Adipose tissue (tissue), 3 donors: ENCODE measurements around the gene ELL2. TPM values are rescaled to one million over a fixed set of nuclear protein-coding genes. Genes with fewer than 3 reads are reported as not detected.

Source experiments
- H3K27ac ChIP-seq: one replicate; pipeline ENCODE4 v1.5.1; 2013; ENCODE audit warnings: low read depth, low read length
- WGBS, 3 donors: extraction: QIAGEN DNeasy Blood & Tissue Kit; methylation state at CpG; one replicate each; pipeline ENCODE4 v1.1.7; 2013; 5-methylcytosine and 5-hydroxymethylcytosine counted together
- polyA plus RNA-seq, 3 donors: library from polyadenylated mRNA; stranded (reverse); fragments of 200-250 nt; gene quantifications; one replicate each; pipeline ENCODE4 v1.2.3, GENCODE V29; 2013
- donor health status: healthy with polysubstance abuse.
- donor health status: Bipolar disorder and iron deficiency.
- donor health status: healthy.

The ELL2 gene
- polyA plus RNA-seq, 3 donors: 33.7 to 66.6 (median 42.6) TPM

DNA sequence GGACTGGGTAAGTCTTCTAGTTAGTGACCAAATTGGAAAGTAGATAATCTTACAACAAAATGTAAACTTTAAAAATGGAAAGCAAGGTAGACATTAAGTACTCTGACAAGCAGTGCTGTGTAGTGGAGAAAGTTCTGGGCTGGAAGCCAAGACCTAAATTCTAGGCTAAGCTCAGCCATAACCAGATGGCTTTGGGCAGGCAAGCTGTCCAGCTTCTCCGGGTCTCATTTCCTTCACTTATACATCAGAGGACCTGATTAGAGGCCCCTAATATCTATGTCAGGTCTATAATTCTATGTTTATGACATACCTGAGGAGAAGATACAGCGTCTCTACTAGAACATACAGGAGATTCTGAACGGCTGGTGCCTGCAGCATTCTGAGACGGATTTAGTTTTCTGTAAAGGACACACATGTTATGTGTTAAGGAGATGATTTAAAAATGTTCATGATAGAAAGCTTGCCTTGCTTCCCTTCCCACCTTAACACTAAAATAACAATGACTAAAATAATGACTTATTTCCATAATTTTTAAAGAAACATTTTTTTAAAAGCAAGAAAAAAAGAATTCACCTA, 61.2 kb downstream of the ELL2 start:
- WGBS, 3 donors: 62 to 71% (median 70%) methylated on average over 4 of the region's 4 CpGs
- no peak overlapping the region for H3K27ac ChIP-seq

DNA sequence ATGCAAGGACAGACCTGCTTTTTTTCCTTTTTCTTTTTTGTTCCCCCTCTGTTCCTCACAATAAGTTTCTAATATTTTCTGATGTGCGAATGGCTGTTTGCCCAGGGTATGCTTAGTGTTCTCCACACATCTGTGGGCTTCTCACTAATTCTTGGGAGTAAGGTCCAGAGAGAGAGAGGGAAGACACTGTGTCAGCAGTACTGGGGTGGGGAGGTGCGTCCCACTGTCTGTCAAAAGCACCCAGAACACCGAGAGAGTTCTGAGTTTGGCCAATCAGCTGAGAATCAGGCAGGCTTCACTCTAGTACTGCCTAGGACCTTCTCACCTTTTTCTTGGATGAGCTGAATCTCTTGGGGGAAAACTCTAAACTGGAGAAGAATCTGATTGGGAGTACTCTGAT, 61.8 kb downstream of the ELL2 start:
- no peak overlapping the region for H3K27ac ChIP-seq
- 42 to 85% (median 74%) methylated on average over 3 of the region's 3 CpGs for WGBS, 3 donors

- WGBS, 3 donors: 31 to 65% (median 63%) methylated on average over 1 of the region's 1 CpG
- no peak overlapping the region for H3K27ac ChIP-seq
Observed at GRCh38 chr5:95899006-95899405, 62.6 kb downstream of the ELL2 start.

GRCh38 chr5:95895771-95896170, 65.9 kb downstream of the ELL2 start:
- 73 to 85% (median 83%) methylated on average over 5 of the region's 5 CpGs for WGBS, 3 donors
- H3K27ac ChIP-seq: no peak overlapping the region

DNA sequence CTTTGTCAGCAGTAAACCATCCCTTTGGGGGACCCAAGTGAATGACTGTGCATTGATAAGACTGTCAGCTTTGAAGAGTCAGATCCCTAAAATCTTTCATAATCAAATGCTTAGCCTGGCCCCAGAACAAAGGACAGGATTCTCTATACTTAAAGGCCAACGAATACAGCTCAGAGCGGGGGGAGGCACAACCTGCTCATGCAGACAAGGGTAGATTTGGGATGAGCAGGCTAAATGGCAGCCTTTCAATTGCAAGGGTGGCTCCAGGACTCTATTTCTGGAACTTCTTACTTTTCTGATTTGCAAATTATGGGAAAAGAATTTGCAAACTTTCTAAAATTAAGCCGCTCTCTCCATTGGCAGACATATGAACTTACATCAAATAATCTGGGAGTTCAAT, 66.4 kb downstream of the ELL2 start:
- 76 to 89% (median 79%) methylated on average over 3 of the region's 3 CpGs for WGBS, 3 donors
- no peak overlapping the region for H3K27ac ChIP-seq

- no peak overlapping the region for H3K27ac ChIP-seq
- 89 to 95% (median 94%) methylated on average over 5 of the region's 5 CpGs for WGBS, 3 donors
Observed at GRCh38 chr5:95892784-95893354, 68.8 kb downstream of the ELL2 start.

GRCh38 chr5:95891499-95891898, 70.2 kb downstream of the ELL2 start:
- H3K27ac ChIP-seq: no peak overlapping the region
- 78 to 95% (median 90%) methylated on average over 2 of the region's 2 CpGs for WGBS, 3 donors

- no peak overlapping the region for H3K27ac ChIP-seq
- WGBS, 3 donors: 49 to 93% (median 88%) methylated on average over 1 of the region's 1 CpG
Observed at GRCh38 chr5:95889076-95889475, 72.6 kb downstream of the ELL2 start.

GRCh38 chr5:95887977-95888376, 73.7 kb downstream of the ELL2 start:
- H3K27ac ChIP-seq: no peak overlapping the region
- WGBS, 3 donors: 65 to 95% (median 89%) methylated on average over 5 of the region's 5 CpGs

- 94 to 100% (median 99%) methylated on average over 1 of the region's 1 CpG for WGBS, 3 donors
- no peak overlapping the region for H3K27ac ChIP-seq
Observed at GRCh38 chr5:95886340-95887044, 75.2 kb downstream of the ELL2 start.

DNA sequence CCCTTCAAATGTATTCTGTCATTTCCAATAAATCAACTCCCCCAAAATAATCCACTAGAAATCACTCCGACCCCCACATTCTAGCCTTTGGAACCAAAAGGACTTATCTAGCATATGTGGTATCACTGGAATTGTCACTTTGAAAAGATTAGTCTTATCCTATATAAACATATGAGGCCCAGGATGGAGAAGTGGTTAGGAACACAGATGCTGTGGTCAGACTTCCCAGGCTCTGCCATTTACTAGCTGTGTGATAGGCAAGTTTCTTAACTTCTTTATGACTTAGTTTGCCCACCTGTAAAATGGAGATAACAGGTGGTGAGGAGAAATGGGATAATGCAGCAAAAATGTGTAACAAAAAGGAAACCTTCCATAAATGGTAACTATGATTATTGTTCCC, 77.1 kb downstream of the ELL2 start:
- 47 to 57% (median 52%) methylated on average over 1 of the region's 1 CpG for WGBS, 3 donors
- no peak overlapping the region for H3K27ac ChIP-seq

DNA sequence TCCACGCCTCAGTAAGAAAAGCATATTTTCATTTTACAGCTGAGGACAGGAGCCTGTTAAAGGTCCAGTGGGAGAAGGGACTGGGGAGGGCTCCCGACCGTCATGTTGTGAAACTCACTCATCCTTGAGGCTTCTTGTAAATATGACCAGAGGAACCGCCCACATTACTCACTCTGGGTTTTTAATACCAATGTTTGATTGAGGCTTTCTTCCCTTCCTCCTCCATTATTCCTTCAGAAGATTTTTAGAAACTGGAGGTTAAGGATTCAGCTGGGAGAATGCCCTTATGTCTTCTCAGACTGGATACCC, 77.7 kb downstream of the ELL2 start:
- H3K27ac ChIP-seq: no peak overlapping the region
- 37 to 90% (median 50%) methylated on average over 4 of the region's 4 CpGs for WGBS, 3 donors

DNA sequence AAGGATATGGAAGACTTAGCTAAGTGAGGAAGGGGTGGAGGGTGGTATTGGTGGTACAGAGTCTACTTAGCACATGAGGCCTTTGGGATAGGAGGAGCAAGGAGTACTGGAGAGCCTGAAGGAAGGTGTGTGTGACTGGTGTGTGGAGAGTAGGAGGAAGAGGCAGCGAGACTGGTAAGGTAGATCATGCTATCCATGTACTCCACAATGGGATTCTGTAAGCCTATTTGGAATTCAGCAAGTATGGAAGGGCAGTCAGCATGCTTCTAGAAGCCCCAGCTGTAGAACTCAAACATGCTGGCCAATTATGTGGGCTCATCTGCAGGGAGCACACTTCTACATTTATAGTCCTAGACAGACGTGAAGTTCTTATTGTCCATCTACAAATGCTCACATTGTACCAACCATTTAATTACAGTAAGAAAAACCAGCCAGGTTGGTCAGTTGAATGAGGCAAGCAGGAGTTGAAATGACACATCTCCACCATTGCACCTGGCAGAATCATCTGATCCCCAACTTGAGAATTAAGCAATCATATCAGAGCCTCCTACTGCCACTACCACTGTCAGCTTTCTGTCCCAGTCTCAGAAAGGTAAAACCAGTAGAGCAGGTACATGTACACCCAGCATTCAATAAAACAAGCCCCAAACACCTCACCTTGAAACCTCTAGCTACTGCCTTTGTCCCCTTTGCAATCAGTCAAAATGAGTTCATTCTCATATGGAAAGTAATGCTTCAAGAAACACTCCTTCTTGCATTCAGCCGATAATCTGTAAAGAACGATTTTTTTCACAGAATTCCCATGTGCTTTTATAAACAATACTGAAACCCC, 78.2 kb downstream of the ELL2 start:
- WGBS, 3 donors: 80 to 84% (median 80%) methylated on average over 4 of the region's 4 CpGs
- H3K27ac ChIP-seq: no peak overlapping the region

GRCh38 chr5:95881833-95882232, 79.8 kb downstream of the ELL2 start:
- no peak overlapping the region for H3K27ac ChIP-seq

DNA sequence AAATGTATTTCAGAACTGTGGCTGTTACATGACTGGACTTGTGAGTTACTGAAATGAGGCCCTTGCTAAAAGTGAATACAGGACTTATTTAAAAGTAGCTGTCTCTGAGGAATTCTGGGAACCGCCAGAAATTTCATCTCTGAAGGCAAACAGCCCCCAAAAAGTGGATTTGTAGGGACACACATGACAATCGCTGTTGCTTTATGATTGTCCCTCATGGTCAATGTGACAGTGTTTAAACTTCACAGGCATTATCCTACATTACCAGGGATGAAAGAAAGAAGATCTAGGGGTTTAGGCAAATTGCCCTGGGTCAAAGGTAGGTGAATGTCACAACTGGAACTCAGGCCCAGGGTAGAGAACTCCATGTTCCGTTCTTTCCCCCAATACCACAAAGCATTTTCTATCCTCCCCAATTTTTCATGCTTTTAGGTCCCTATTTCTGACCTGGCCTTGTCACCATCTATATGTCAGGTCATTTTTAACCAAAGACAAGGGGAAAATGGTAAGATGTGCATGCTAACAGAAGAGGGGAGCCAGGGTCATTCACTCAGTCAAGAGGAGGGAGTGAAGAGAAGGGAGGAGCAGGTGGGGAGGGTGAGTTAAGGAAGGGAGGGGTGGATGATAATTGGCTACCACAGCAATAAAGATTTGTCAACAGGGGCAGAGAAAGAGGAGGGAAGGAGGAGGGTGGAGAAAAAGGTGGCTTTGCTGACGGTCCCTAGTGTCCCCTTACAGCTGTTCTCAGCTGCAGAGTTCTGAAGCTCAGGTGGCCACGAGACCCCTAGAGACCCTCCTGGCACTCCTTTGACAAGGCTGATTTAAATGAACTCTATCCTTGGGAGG, 81.3 kb downstream of the ELL2 start:
- no peak overlapping the region for H3K27ac ChIP-seq
- WGBS, 3 donors: 81 to 90% (median 83%) methylated on average over 5 of the region's 5 CpGs

More at GRCh38 chr5:95881833-95882232, 79.8 kb downstream of the ELL2 start:
- 57 to 82% (median 80%) methylated on average over 5 of the region's 5 CpGs for WGBS, 3 donors

- WGBS, 3 donors: 77 to 90% (median 90%) methylated on average over 5 of the region's 5 CpGs
- no peak overlapping the region for H3K27ac ChIP-seq
Observed at GRCh38 chr5:95879661-95880060, 82.0 kb downstream of the ELL2 start.

DNA sequence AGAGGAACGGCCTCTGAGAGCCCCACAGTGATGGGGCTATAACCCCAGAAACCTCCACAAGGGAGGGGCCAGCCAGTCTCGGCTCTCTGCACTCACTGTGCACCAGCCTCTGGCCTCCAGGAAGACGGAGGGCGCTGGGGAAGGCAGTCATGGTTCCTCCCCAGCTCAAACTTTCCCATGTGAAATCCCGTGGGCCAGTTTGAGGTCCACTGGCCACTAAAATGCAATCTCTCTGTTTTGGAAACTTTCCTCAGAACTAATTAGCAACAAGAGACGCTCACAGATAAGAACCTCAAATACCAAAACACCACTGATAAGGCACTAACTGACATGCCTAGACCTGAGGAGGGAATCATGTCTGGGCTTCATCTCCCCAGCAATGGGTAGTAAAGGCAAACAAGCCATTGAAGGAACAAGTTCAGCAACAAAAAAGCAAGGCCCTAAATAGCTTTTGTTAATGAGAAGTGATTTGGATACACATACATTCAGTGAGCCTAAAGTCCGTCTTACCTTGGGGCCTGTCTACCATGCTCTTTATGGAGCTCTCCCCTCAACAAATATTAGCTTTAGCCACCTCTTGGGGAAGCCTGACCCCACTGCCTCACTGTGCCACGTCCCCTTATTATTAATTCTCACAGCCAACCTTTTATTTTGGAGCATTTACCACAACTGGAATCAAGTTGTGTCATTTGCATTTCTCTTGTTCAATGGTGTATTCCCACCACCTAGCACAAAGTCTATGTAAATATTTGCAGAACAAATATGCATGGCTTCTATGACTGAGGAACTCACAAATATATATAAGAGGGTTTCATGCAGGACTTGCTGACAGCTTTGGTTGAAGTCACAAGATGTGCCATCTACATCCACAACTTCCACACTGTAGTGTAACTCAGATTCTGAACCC, 83.0 kb downstream of the ELL2 start:
- whole genome bisulfite sequencing, 3 donors: 66 to 77% (median 70%) methylated on average over 8 of the region's 8 CpGs
- H3K27ac ChIP-seq: no peak overlapping the region
